Neuron (in vitro differentiated cells): Measurements from ENCODE around the gene GGT1.
"Not testable (repeated sequence)": the region's sequence is repeated elsewhere in the genome, so short reads cannot be mapped to it uniquely, and the experiment has no call there.

ENCODE experiments used
- H2AFZ ChIP-seq: one replicate; pipeline ENCODE4 v1.6.1; 2013; ENCODE audit warnings: low read depth, mild to moderate bottlenecking, inconsistent platforms, low read length, moderate library complexity
- H3K27me3 ChIP-seq: one replicate; pipeline ENCODE4 v1.6.1; 2013; ENCODE audit warnings: low read length; ENCODE audit not compliant: insufficient read depth
- H3K36me3 ChIP-seq: one replicate; pipeline ENCODE4 v1.6.1; 2013; ENCODE audit warnings: low read length; ENCODE audit not compliant: insufficient read depth
- H3K4me1 ChIP-seq: one replicate; pipeline ENCODE4 v1.6.1; 2013; ENCODE audit warnings: low read length; ENCODE audit not compliant: insufficient read depth
- H3K4me3 ChIP-seq: 2 replicates; pipeline ENCODE4 v1.5.1; 2013; ENCODE audit warnings: mild to moderate bottlenecking, low read length, moderate library complexity
- H3K9me3 ChIP-seq: one replicate; pipeline ENCODE4 v1.6.1; 2013; ENCODE audit warnings: low read length

GGT1 gene

GRCh38 chr22:24588381-24588756, 14.6 kb upstream of the GGT1 start:
- Histone ChIP-seq H3K36me3 (peaks cover 15% of the 10 kb centered on the region), H3K9me3 (no peaks in the 10 kb centered on the region), H3K27me3 (no peaks in the 10 kb centered on the region), H2AFZ (no peak overlapping the region), H3K4me3 (no peak overlapping the region), H3K4me1 (peaks cover 8% of the 10 kb centered on the region)

DNA sequence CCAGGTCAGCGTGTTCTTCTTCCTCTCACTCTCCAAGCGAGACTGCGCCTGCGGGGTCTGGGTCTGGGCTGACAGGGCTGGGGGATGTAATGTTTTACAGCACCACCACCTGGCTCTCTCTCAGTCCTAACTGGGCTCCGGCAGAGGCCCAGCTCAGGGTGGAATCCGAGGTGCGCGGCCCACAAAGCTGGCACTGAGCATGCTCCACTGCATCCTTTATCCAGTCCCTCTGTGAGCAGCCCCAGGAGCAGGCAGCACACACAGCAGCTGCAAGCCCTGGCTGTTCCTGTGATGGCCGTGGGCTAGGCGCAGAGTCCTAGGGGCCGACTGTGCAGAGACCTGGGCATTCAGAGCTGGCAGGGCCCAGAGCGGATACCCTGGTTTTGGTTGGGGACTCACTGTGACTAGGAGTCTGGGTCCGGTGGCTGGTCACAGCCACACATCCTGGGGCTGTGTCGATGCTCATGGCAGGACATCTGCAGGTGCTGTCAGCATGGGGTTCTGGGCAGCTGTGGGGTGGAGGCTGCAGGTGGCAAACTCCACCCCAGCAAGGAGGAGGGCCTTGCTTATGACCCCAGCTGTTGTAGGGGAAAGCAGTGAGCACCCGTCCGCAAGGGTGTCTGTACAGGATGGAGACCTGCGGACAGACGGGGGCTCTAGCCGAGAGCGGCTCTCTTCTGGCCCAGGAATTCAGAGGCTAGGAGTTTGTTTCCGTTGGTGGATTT, 14.1 kb upstream of the GGT1 start:
- no peak overlapping the region for H2AFZ ChIP-seq
- no peaks in the 10 kb centered on the region for H3K27me3 ChIP-seq
- H3K4me3 ChIP-seq, result no peak overlapping the region
- H3K4me1 ChIP-seq, result peaks cover 10% of the 10 kb centered on the region
- H3K36me3 ChIP-seq, result peaks cover 15% of the 10 kb centered on the region
- H3K9me3 ChIP-seq, result no peaks in the 10 kb centered on the region

DNA sequence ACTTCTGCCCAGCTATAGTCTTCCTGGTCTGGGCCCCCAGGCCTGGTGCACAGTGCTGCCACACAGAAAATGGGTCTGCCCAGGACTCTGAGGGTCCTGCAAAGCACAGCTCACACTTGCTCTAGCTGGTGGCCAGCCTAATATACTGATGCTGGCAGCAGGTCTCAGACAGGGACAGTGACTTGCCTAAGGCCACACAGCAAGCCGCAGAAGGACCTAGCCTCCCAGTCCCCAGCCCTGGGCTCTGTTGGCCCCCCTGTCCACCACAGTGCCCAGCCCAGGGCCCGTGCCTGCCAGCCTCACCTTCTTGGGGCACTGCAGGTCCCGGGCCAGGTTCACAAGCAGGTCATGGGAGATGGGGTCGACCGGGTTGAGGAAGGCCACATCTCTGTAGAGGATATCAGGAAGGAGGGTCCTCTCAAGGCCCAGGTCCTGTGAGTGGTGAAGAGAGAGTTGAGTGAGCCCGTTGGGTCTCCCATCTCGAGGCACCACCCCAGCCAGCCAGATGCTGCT, 13.4 kb upstream of the GGT1 start:
- Histone ChIP-seq H3K36me3 (peaks cover 15% of the 10 kb centered on the region), H3K27me3 (no peaks in the 10 kb centered on the region)

DNA sequence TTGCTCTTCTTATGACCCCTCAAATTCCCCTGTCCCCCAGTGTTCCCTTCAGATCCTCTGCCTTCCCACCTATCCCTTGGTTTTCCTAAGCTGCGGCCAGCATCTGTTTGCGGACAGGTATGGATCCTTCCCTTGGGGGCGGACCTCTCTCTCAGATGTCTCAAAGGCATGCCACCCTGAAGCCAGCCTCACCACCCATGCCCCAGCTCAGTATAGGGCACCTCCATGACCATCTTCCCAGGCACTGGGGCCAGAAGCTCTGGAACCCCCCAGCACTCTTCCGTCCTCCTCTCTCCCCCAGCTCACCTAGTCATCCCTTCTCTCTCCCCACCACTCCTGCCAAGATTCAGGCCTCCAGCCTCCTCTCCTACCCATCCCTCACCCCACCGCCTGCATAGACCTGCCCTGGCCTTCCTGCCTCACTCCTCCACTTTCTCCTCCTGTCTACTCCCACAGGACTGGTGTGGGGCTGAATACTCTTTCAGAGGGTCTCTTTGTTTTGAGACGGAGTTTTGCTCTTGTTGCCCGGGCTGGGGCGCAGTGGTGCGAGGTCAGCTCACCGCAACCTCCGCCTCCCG, 12.3 kb upstream of the GGT1 start:
- Histone ChIP-seq H3K36me3 (peaks cover 10% of the 10 kb centered on the region), H3K9me3 (no peaks in the 10 kb centered on the region), H2AFZ (no peak overlapping the region), H3K4me3 (no peak overlapping the region), H3K4me1 (peaks cover 10% of the 10 kb centered on the region), H3K27me3 (no peaks in the 10 kb centered on the region)

More for the DNA sequence above, 13.4 kb upstream of the GGT1 start:
- no peak overlapping the region for H2AFZ ChIP-seq
- H3K4me1 ChIP-seq, result peaks cover 10% of the 10 kb centered on the region
- no peak overlapping the region for H3K4me3 ChIP-seq
- H3K9me3 ChIP-seq, result no peaks in the 10 kb centered on the region

GRCh38 chr22:24591286-24591830, 11.6 kb upstream of the GGT1 start:
- H3K4me1 ChIP-seq, result peaks cover 10% of the 10 kb centered on the region
- H3K36me3 ChIP-seq, result peaks cover 5% of the 10 kb centered on the region
- no peak overlapping the region for H3K4me3 ChIP-seq
- no peak overlapping the region for H2AFZ ChIP-seq
- no peaks in the 10 kb centered on the region for H3K27me3 ChIP-seq
- H3K9me3 ChIP-seq, result no peaks in the 10 kb centered on the region

DNA sequence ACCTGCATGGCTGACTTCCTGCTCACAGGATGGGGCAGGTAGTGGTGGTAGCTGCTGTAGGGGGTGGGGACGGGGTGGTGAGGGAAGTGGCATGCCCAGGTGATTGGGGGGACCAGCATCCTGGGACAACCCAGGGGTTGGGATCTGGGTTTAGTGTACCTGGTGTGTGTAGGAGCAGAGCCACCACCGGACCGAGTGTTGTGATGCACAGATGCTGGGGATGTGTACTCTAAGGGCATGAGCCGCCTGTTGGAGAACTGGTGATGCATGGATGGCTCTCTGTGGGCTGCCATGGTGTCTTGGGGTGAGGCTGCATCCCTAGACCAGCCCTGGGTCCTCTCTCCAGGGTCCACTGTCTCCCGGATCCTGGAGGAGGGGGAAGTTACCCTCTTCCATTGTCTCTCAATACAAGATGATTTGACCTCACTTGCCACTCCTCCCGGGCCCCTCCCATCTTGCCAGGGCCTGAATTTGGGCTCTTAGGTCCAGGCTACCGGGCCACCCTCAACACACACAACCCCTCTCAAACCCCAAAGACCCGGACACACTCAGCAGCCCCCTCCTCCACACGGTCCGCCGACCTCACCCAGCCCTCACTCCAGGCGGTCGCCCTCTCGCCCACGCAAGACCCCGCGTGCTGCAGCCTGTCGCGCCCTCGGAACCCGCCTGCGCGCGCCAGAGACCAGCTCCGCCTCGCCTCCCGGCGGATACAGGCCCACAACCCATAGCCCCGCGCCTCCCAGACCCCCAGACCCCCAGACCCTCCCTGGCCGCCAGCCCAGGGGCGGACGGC, 10.7 kb upstream of the GGT1 start:
- H3K4me1 ChIP-seq, result peaks cover 10% of the 10 kb centered on the region
- peak overlapping the region; percentile 85 for H3K4me3 ChIP-seq
- peaks cover 5% of the 10 kb centered on the region for H3K36me3 ChIP-seq
- no peaks in the 10 kb centered on the region for H3K27me3 ChIP-seq
- H3K9me3 ChIP-seq, result no peaks in the 10 kb centered on the region
- peak overlapping the region; percentile 89 for H2AFZ ChIP-seq

- Histone ChIP-seq H3K4me1 (peaks cover 10% of the 10 kb centered on the region), H3K27me3 (no peaks in the 10 kb centered on the region), H2AFZ (peak within 1 kb of the TSS; percentile 92), H3K9me3 (no peaks in the 10 kb centered on the region), H3K36me3 (no peaks in the 10 kb centered on the region), H3K4me3 (peak within 1 kb of the TSS; percentile 85)
Measured at GRCh38 chr22:24592851-24593558, 10.0 kb upstream of the GGT1 start, which contains the start of gene LRRC75B. LRRC75B (minus strand) TSS chr22:24593073; CDS start chr22:24593039, 34 bp downstream.

- H3K4me3 ChIP-seq, result peak overlapping the region; percentile 85
- not testable (repeated sequence) for H3K4me1 ChIP-seq
Measured at GRCh38 chr22:24593559-24593835, 9.5 kb upstream of the GGT1 start.

GRCh38 chr22:24593836-24594568, 9.0 kb upstream of the GGT1 start:
- H3K36me3 ChIP-seq, result no peaks in the 10 kb centered on the region
- no peak overlapping the region for H3K4me3 ChIP-seq
- no peaks in the 10 kb centered on the region for H3K27me3 ChIP-seq
- peaks cover 10% of the 10 kb centered on the region for H3K4me1 ChIP-seq
- H2AFZ ChIP-seq, result no peak overlapping the region
- no peaks in the 10 kb centered on the region for H3K9me3 ChIP-seq

More at GRCh38 chr22:24593559-24593835, 9.5 kb upstream of the GGT1 start:
- H2AFZ ChIP-seq, result peak overlapping the region; percentile 92
- H3K27me3 ChIP-seq, H3K9me3 ChIP-seq, H3K36me3 ChIP-seq: not testable (repeated sequence)

DNA sequence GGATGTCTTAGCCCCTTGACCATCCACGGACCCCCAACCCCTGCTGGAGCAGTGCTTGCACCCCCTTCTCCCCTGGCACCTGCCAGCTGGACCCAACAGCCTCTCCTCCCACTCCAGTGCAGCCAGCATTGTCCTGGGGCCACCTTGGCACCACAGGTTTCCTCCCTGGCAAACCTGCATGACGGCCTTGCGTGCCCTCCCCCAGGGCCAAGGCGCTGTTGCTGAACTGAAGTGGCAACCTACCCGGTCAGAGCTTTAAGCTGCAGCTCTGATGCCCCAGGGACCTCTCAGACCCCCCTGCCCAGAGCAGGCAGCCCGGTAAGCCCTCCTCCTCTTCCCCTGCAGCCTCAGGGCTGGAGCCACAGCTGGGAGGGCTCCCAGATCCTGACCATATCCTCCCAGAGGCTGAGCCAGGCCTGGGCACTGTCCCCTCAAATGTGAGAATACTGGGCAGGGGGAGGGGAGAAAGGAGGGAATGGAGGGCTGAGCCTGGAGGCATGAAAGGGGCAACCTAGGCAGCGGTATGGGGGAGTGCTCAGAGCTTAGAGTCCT, 8.3 kb upstream of the GGT1 start:
- no peaks in the 10 kb centered on the region for H3K36me3 ChIP-seq
- H3K4me1 ChIP-seq, result peaks cover 10% of the 10 kb centered on the region
- no peak overlapping the region for H3K4me3 ChIP-seq
- no peaks in the 10 kb centered on the region for H3K27me3 ChIP-seq
- H3K9me3 ChIP-seq, result no peaks in the 10 kb centered on the region
- no peak overlapping the region for H2AFZ ChIP-seq

DNA sequence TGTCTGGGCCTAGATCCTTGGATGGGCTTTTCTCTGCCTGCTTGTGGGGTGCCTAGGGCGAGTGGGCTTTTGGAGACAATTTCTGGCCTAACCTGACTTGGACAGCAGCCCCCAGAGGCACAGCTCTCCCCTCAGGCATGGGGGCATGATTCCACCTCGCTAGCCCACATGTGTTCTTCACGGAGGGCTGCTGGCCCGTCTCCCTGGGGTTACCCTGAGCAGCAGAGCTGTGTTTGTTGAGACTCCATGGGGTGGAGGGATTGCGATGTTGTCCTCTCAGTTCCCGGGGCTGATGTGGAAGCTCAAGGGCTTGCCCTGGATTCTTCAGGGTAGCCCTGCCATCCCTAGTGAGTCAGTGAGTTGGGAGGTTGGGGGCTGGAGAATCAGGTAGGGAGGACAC, 7.8 kb upstream of the GGT1 start:
- no peaks in the 10 kb centered on the region for H3K36me3 ChIP-seq
- H3K4me3 ChIP-seq, result no peak overlapping the region
- no peaks in the 10 kb centered on the region for H3K9me3 ChIP-seq
- peaks cover 10% of the 10 kb centered on the region for H3K4me1 ChIP-seq
- no peak overlapping the region for H2AFZ ChIP-seq
- H3K27me3 ChIP-seq, result no peaks in the 10 kb centered on the region

DNA sequence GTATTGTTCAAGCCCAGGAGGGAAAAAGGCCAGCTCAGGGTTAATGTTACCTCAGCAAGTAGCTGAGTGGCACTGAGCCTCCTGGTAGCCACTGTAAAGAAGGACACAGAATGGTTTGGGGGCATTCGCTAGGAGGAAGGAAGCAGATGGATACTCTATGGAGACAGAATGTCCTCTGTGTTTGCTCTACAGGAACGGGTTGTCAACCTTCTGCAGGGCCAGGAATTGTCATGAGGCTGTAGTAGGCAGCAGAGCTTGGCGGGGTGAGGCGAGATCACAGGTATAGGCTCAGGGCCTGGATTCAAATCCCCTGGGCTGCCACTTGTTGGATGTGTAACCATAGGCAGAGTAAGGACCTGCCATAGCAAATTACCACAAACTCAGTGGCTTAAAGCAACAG, 7.1 kb upstream of the GGT1 start:
- no peak overlapping the region for H2AFZ ChIP-seq
- H3K27me3 ChIP-seq, result no peaks in the 10 kb centered on the region
- H3K4me1 ChIP-seq, result peaks cover 10% of the 10 kb centered on the region
- H3K36me3 ChIP-seq, result no peaks in the 10 kb centered on the region
- H3K4me3 ChIP-seq, result no peak overlapping the region
- H3K9me3 ChIP-seq, result no peaks in the 10 kb centered on the region
